H1 (cell line): ENCODE measurements around the gene HDAC11. TPM values are rescaled to one million over a fixed set of nuclear protein-coding genes. Genes with fewer than 3 reads are reported as not detected.

ENCODE experiments used
- CTCF ChIA-PET: fragments of 300-600 bp; sonication (Branson Sonifier 250); formaldehyde crosslinking; loops from one replicate; lab custom pipeline; 2021; ENCODE audit not compliant: partially characterized antibody; lab: Charles Lee
- POLR2A ChIA-PET: fragments of 300-600 bp; sonication (Branson Sonifier 250); formaldehyde crosslinking; loops from one replicate; lab custom pipeline; 2021; ENCODE audit warnings: inconsistent platforms; ENCODE audit not compliant: partially characterized antibody; lab: Charles Lee
- DNase-seq, 2 experiments: peaks; one replicate each; pipeline versions ENCODE4 v3.0.0 to v3.0.0-alpha.2; 2010 to 2022; ENCODE audit warnings: low spot score in 2 of 2, low read depth in 1 of 2, mixed read lengths in 1 of 2
- FAIRE-seq: peaks from 2 replicates; lab custom pipeline; 2011; peaks lifted over from hg19 to GRCh38; lab: Jason Lieb, UNC
- H2AFZ ChIP-seq: 2 replicates; pipeline ENCODE4 v1.8.1; 2012; ENCODE audit warnings: low read length, inconsistent platforms
- H2AK5ac ChIP-seq: 2 replicates; pipeline ENCODE4 v1.6.1; 2013; ENCODE audit warnings: low read depth, low read length
- H2BK120ac ChIP-seq: replicated peaks from 2 replicates; pipeline ENCODE3; 2013; ENCODE audit warnings: low read depth, low read length, inconsistent platforms
- H2BK12ac ChIP-seq: 2 replicates; pipeline ENCODE4 v1.6.1; 2013; ENCODE audit warnings: low read depth, low read length
- H2BK15ac ChIP-seq: 2 replicates; pipeline ENCODE4 v1.6.1; 2013; ENCODE audit warnings: low read length
- H2BK20ac ChIP-seq: 2 replicates; pipeline ENCODE4 v1.6.1; 2013; ENCODE audit warnings: low read length
- H2BK5ac ChIP-seq: 2 replicates; pipeline ENCODE4 v1.6.1; 2013; ENCODE audit warnings: low read depth, low read length
- H3K14ac ChIP-seq: 2 replicates; pipeline ENCODE4 v1.6.1; 2013; ENCODE audit warnings: inconsistent platforms; ENCODE audit not compliant: insufficient read length
- H3K18ac ChIP-seq: 2 replicates; pipeline ENCODE4 v1.6.1; 2013; ENCODE audit warnings: low read length; ENCODE audit errors: extremely low read depth
- H3K23ac ChIP-seq: 2 replicates; pipeline ENCODE4 v1.6.1; 2013; ENCODE audit warnings: inconsistent platforms; ENCODE audit not compliant: insufficient read length
- H3K23me2 ChIP-seq: 2 replicates; pipeline ENCODE4 v1.6.1; 2013; ENCODE audit warnings: low read depth, low read length
- H3K27ac ChIP-seq: 2 replicates; pipeline ENCODE4 v1.6.1; 2011; ENCODE audit warnings: low read depth, low read length, inconsistent platforms
- H3K27me3 ChIP-seq, 4 experiments: replicated peaks in 1 of 4; 1 replicate in 1 of 4; 2 replicates in 3 of 4; pipeline versions ENCODE4 v1.6.1 to v1.8.1; 2011 to 2013; ENCODE audit warnings: low read length in 3 of 4, mild to moderate bottlenecking in 3 of 4, inconsistent platforms in 2 of 4, mixed read lengths in 2 of 4, moderate library complexity in 1 of 4; ENCODE audit not compliant: control insufficient read depth in 3 of 4, insufficient read depth in 3 of 4; ENCODE audit errors: extremely low read depth in 1 of 4
- H3K36me3 ChIP-seq, 4 experiments: 2 replicates each; pipeline versions ENCODE4 v1.6.1 to v1.8.1; 2011 to 2013; ENCODE audit warnings: mild to moderate bottlenecking in 4 of 4, low read length in 3 of 4, moderate library complexity in 2 of 4, control low read depth in 1 of 4, inconsistent platforms in 1 of 4; ENCODE audit not compliant: insufficient read depth in 4 of 4, control insufficient read depth in 2 of 4
- H3K4ac ChIP-seq: replicated peaks from 2 replicates; pipeline ENCODE3; 2013; ENCODE audit warnings: low read length, low read depth, mixed read lengths, inconsistent platforms; ENCODE audit not compliant: insufficient read length
- H3K4me1 ChIP-seq, 4 experiments: replicated peaks in 1 of 4; 1 replicate in 1 of 4; 2 replicates in 3 of 4; pipeline versions ENCODE4 v1.6.1 to v1.8.1; 2011 to 2013; ENCODE audit warnings: low read length in 3 of 4, inconsistent platforms in 2 of 4, mixed read lengths in 1 of 4; ENCODE audit not compliant: insufficient read depth in 4 of 4, control insufficient read depth in 3 of 4
- H3K4me2 ChIP-seq, 2 experiments: 2 replicates each; pipeline versions ENCODE4 v1.6.1 to v1.8.1; 2011 to 2013; ENCODE audit warnings: low read depth in 2 of 2, low read length in 2 of 2, control low read depth in 1 of 2, inconsistent platforms in 1 of 2, mild to moderate bottlenecking in 1 of 2; ENCODE audit not compliant: insufficient read depth in 1 of 2
- H3K4me3 ChIP-seq, 4 experiments: fragments of 200-600, 300-600 bp in 1 of 4; sonication (generic), shearing (Covaris generic), sonication (Bioruptor Twin) in 1 of 4; 2 replicates each; pipeline versions ENCODE4 v1.5.1 to v1.8.1; 2011 to 2016; ENCODE audit warnings: low read length in 4 of 4, low read depth in 3 of 4, control low read depth in 2 of 4, inconsistent platforms in 2 of 4, mild to moderate bottlenecking in 2 of 4, mixed read lengths in 1 of 4, moderate library complexity in 1 of 4; ENCODE audit not compliant: insufficient read depth in 2 of 4; ENCODE audit errors: extremely low read depth in 1 of 4
- H3K56ac ChIP-seq: replicated peaks from 2 replicates; pipeline ENCODE3; 2013; ENCODE audit warnings: low read depth, mild to moderate bottlenecking, mixed read lengths, low read length, inconsistent platforms; ENCODE audit not compliant: insufficient read length
- H3K79me1 ChIP-seq: 2 replicates; pipeline ENCODE4 v1.6.1; 2013; ENCODE audit warnings: low read depth, low read length, control low read depth
- H3K79me2 ChIP-seq, 2 experiments: 2 replicates each; pipeline versions ENCODE4 v1.6.1 to v1.8.1; 2012 to 2013; ENCODE audit warnings: low read length in 2 of 2, mild to moderate bottlenecking in 2 of 2, inconsistent platforms in 1 of 2; ENCODE audit not compliant: insufficient read depth in 2 of 2, control insufficient read depth in 1 of 2
- H3K9ac ChIP-seq, 4 experiments: replicated peaks in 1 of 4; 1 replicate in 1 of 4; 2 replicates in 3 of 4; pipeline versions ENCODE4 v1.6.1 to v1.8.1; 2011 to 2013; ENCODE audit warnings: low read depth in 3 of 4, low read length in 3 of 4, control low read depth in 2 of 4, mild to moderate bottlenecking in 2 of 4, moderate library complexity in 2 of 4, inconsistent platforms in 1 of 4; ENCODE audit errors: extremely low read depth in 1 of 4
- H3K9me3 ChIP-seq, 2 experiments: 2 replicates each; pipeline versions ENCODE4 v1.6.1 to v1.8.1; 2012 to 2013; ENCODE audit warnings: mild to moderate bottlenecking in 2 of 2, moderate library complexity in 2 of 2, control low read depth in 1 of 2, inconsistent platforms in 1 of 2, low read depth in 1 of 2, low read length in 1 of 2, mixed read lengths in 1 of 2; ENCODE audit not compliant: insufficient read depth in 2 of 2
- H4K20me1 ChIP-seq, 2 experiments: replicated peaks in 1 of 2; 2 replicates each; pipeline versions ENCODE3 to v1.8.1; 2011 to 2013; ENCODE audit warnings: inconsistent platforms in 2 of 2, low read length in 2 of 2, mild to moderate bottlenecking in 1 of 2; ENCODE audit not compliant: insufficient read depth in 2 of 2, control insufficient read depth in 1 of 2
- H4K5ac ChIP-seq: 2 replicates; pipeline ENCODE4 v1.6.1; 2013; ENCODE audit warnings: low read length, low read depth, mixed read lengths, inconsistent platforms; ENCODE audit not compliant: insufficient read length
- H4K8ac ChIP-seq: 2 replicates; pipeline ENCODE4 v1.8.0; 2013; ENCODE audit warnings: mild to moderate bottlenecking, moderate library complexity, low read length, inconsistent platforms; ENCODE audit not compliant: insufficient read depth; ENCODE audit errors: extremely low read depth
- H4K91ac ChIP-seq: replicated peaks from 2 replicates; pipeline ENCODE3; 2013; ENCODE audit warnings: low read length, mixed read lengths, inconsistent platforms; ENCODE audit not compliant: insufficient read length
- ASH2L ChIP-seq: fragments of 200-600, 300-600 bp; sonication (generic); IDR thresholded peaks from one replicate; pipeline ENCODE4 v1.7.1; 2017; ENCODE audit warnings: low read length
- ATF3 ChIP-seq: IDR thresholded peaks from 2 replicates; pipeline ENCODE4 v1.6.1; 2011; ENCODE audit warnings: low read depth, mild to moderate bottlenecking, low read length; ENCODE audit not compliant: insufficient read depth
- CEBPB ChIP-seq: IDR thresholded peaks from 2 replicates; pipeline ENCODE4 v1.6.1; 2012; ENCODE audit warnings: low read depth, low read length
- CTBP2 ChIP-seq: IDR thresholded peaks from 2 replicates; pipeline ENCODE4 v1.7.0; 2011; ENCODE audit warnings: borderline replicate concordance, mild to moderate bottlenecking, moderate library complexity, mixed read lengths, low read length; ENCODE audit not compliant: insufficient read depth, insufficient read length
- E2F6 ChIP-seq: IDR thresholded peaks from 2 replicates; pipeline ENCODE4 v1.6.1; 2012; ENCODE audit warnings: inconsistent platforms
- EP300 ChIP-seq, 2 experiments: IDR thresholded peaks; 1 replicate in 1 of 2; 2 replicates in 1 of 2; pipeline ENCODE4 v1.6.1; 2011 to 2012; ENCODE audit warnings: low read depth in 2 of 2, low read length in 2 of 2, mild to moderate bottlenecking in 2 of 2, borderline replicate concordance in 1 of 2, inconsistent platforms in 1 of 2, moderate library complexity in 1 of 2
- JUN ChIP-seq: IDR thresholded peaks from 2 replicates; pipeline ENCODE4 v1.6.1; 2011; ENCODE audit warnings: low read depth, mild to moderate bottlenecking, improper control_type of control experiment, low read length
- PHF8 ChIP-seq: fragments of 200-600 bp; sonication (generic); conservative IDR thresholded peaks from 2 replicates; pipeline ENCODE4 v1.7.1; 2012; ENCODE audit warnings: low read depth, mild to moderate bottlenecking, inconsistent platforms, low read length, moderate library complexity
- RNF2 ChIP-seq: fragments of 200-900, 300-1000 bp; sonication (generic); IDR thresholded peaks from 2 replicates; pipeline ENCODE4 v1.7.1; 2016; ENCODE audit warnings: borderline replicate concordance, low read depth, mild to moderate bottlenecking, antibody characterized with exemption, low read length; ENCODE audit not compliant: poor library complexity, severe bottlenecking; ENCODE audit errors: missing control alignments
- SIRT6 ChIP-seq: IDR thresholded peaks from one replicate; pipeline ENCODE4 v1.7.1; 2012; ENCODE audit warnings: low read length, inconsistent platforms
- SP2 ChIP-seq: IDR thresholded peaks from 2 replicates; pipeline ENCODE4 v1.6.1; 2012; ENCODE audit warnings: mild to moderate bottlenecking, low read length, inconsistent platforms
- SUZ12 ChIP-seq: fragments of 200-600 bp; sonication (generic); IDR thresholded peaks from 2 replicates; pipeline ENCODE4 v1.6.1; 2012; ENCODE audit warnings: mild to moderate bottlenecking, inconsistent platforms, low read length, moderate library complexity, mixed read lengths
- TAF1 ChIP-seq: IDR thresholded peaks from 2 replicates; pipeline ENCODE4 v1.6.1; 2011; ENCODE audit warnings: mild to moderate bottlenecking, low read depth, low read length
- WGBS, 2 experiments: shearing (Covaris generic) in 1 of 2; methylation state at CpG; one replicate each; pipeline versions ENCODE4 v1.1.6 to v1.1.7; 2013 to 2015; ENCODE audit warnings: low lambda C conversion rate in 2 of 2, mixed read lengths in 2 of 2, inconsistent platforms in 1 of 2, low coverage in 1 of 2, missing lambda C conversion rate in 1 of 2; ENCODE audit not compliant: insufficient replicate concordance in 2 of 2, insufficient coverage in 1 of 2, insufficient read length in 1 of 2; ENCODE audit errors: extremely low coverage in 1 of 2, missing lambda C conversion rate in 1 of 2; 5-methylcytosine and 5-hydroxymethylcytosine counted together
- polyA plus RNA-seq, 7 experiments: library from polyadenylated mRNA; depleted of rRNA in 3 of 7; stranded (reverse) in 5 of 7; unstranded in 2 of 7; fragments of >200 nt in 5 of 7; fragments of 200-250 nt in 2 of 7; gene quantifications; 1 replicate in 5 of 7; 2 replicates in 1 of 7; 4 replicates in 1 of 7; pipeline versions ENCODE4 v1.2.1 to v1.2.3, GENCODE V29; 2011 to 2013; ENCODE audit warnings: missing spikeins in 2 of 7, mixed read lengths in 2 of 7
- total RNA-seq: library from RNA; stranded (reverse); fragmentation: NEBNext Ultra II Directional; extraction: Animal tissue kit (Norgen Biotek cat#: 25700); gene quantifications from 2 replicates; pipeline ENCODE4 v1.2.1, GENCODE V29; 2021

HDAC11 gene
- total and polyA plus RNA-seq, 2 of the 8 experiments (the other 6 are each of a cell fraction or from before 2014, with no cell fraction given): 6.8 to 7.4 TPM

GRCh38 chr3:13516760-13517135 lies 36.6 kb downstream of the HDAC11 start:
- Histone ChIP-seq H3K36me3 (no peaks in the 10 kb centered on the region), H4K20me1 (peaks cover 0 to 2% of the 10 kb centered on the region in 2 experiments), H3K9ac (no peak overlapping the region), H3K18ac (no peak overlapping the region; the same call in 1 of the 2 replicates), H3K23ac (no peak overlapping the region), H2BK5ac (no peak overlapping the region), H2AFZ (no peak overlapping the region), H4K8ac (no peak overlapping the region), H3K79me2 (no peaks in the 10 kb centered on the region), H3K27ac (no peak overlapping the region), H2BK15ac (no peak overlapping the region), H3K9me3 (peaks cover 0 to under 1% of the 10 kb centered on the region in 2 experiments; a peak in 1 of 4 replicates), H3K4me3 (no peak overlapping the region), H3K27me3 (no peaks in the 10 kb centered on the region), H2BK20ac (no peak overlapping the region), H3K4me2 (no peak overlapping the region), H4K91ac (no peak overlapping the region), H3K56ac (no peak overlapping the region), H3K14ac (no peak overlapping the region), H2BK12ac (no peak overlapping the region), H3K4me1 (peaks cover 0 to 2% (median 0%) of the 10 kb centered on the region in 4 experiments; a peak in 1 of 7 replicates), H4K5ac (no peak overlapping the region), H3K79me1 (no peaks in the 10 kb centered on the region), H3K4ac (no peak overlapping the region), H2AK5ac (no peak overlapping the region), H3K23me2 (no peaks in the 10 kb centered on the region), H2BK120ac (no peak overlapping the region)
- no peak for FAIRE-seq
- DNase-seq: no peak
- CTCF ChIA-PET: interaction anchor here (0.8 to 51.2 kb wide), 8 partner anchors 10 to 134 kb away, joined by 3 to 856 read pairs (median 4); partner anchors contain the start of gene FBLN2
- 92% methylated on average over 9 of the region's 9 CpGs; no CpG with 5 or more reads in 1 of the 2 experiments for WGBS, 2 experiments
- POLR2A ChIA-PET: no interaction called here
- no peak for TF ChIP-seq TAF1
- TF ChIP-seq CEBPB: no peak
- no peak for TF ChIP-seq EP300 (IDR thresholded peaks at IDR 0.05; ENCODE audit: borderline replicate concordance in 1 of 2, low read depth in 2 of 2, low read length in 2 of 2)
- no peak for TF ChIP-seq ATF3
- TF ChIP-seq ASH2L: no peak
- no peak for TF ChIP-seq SUZ12
- TF ChIP-seq PHF8: no peak
- no peak for TF ChIP-seq CTBP2
- TF ChIP-seq E2F6: no peak
- no peak for TF ChIP-seq SP2
- no peak for TF ChIP-seq SIRT6
- TF ChIP-seq RNF2: no peak
- TF ChIP-seq JUN: no peak
